Sigmoid colon (tissue), 7 donors: ENCODE data around the gene HMCN2. TPM values are rescaled to one million over a fixed set of nuclear protein-coding genes. Genes with fewer than 3 reads are reported as not detected.

Experiments used
- DNase-seq: peaks from one replicate; pipeline ENCODE4 v3.0.0-alpha.2; 2019
- H3K27ac ChIP-seq, 4 donors: fragments of 200-600 bp; sonication (generic); one replicate each; pipeline ENCODE4 v1.5.1; 2016 to 2019; ENCODE audit warnings: mild to moderate bottlenecking in 1 of 4
- H3K27me3 ChIP-seq, 3 donors: fragments of 200-600 bp; sonication (generic); one replicate each; pipeline ENCODE4 v1.5.1; 2019; ENCODE audit warnings: mild to moderate bottlenecking in 1 of 3
- H3K36me3 ChIP-seq, 4 donors: fragments of 200-600 bp; sonication (generic); one replicate each; pipeline ENCODE4 v1.5.1; 2016 to 2019
- H3K4me1 ChIP-seq, 4 donors: fragments of 200-600 bp; sonication (generic); one replicate each; pipeline ENCODE4 v1.5.1; 2017 to 2019
- H3K4me3 ChIP-seq, 4 donors: fragments of 200-600 bp; sonication (generic); one replicate each; pipeline ENCODE4 v1.5.1; 2017 to 2019; ENCODE audit warnings: mild to moderate bottlenecking in 2 of 4, moderate library complexity in 1 of 4
- H3K9me3 ChIP-seq, 4 donors: fragments of 200-600 bp in 3 of 4; sonication (generic) in 3 of 4; one replicate each; pipeline versions ENCODE4 v1.5.1 to v1.6.1; 2013 to 2019
- EP300 ChIP-seq, 4 donors: sonication (generic); formaldehyde crosslinking; IDR thresholded peaks; one replicate each; pipeline ENCODE4 v1.6.1; 2017; ENCODE audit warnings: antibody characterized with exemption in 4 of 4
- POLR2A ChIP-seq, 2 donors: fragments of 450-650 bp; IDR thresholded peaks; one replicate each; pipeline ENCODE4 v1.6.1; 2016; ENCODE audit warnings: antibody characterized with exemption in 2 of 2, mild to moderate bottlenecking in 2 of 2, moderate library complexity in 2 of 2
- POLR2AphosphoS5 ChIP-seq, 4 donors: sonication (generic); formaldehyde crosslinking; IDR thresholded peaks; one replicate each; pipeline ENCODE4 v1.6.1; 2017; ENCODE audit warnings: antibody characterized with exemption in 4 of 4
- WGBS, 2 donors: extraction: QIAGEN DNeasy Blood & Tissue Kit; methylation state at CpG; one replicate each; pipeline ENCODE4 v1.1.7; 2013; 5-methylcytosine and 5-hydroxymethylcytosine counted together
- intact Hi-C: fragments of 100-400 bp; cut with DNase I; formaldehyde crosslinking; loops from one replicate; pipeline ENCODE4 v1.15.1; 2023
- polyA plus RNA-seq, 3 donors: library from polyadenylated mRNA; stranded (reverse); fragments of 200-250 nt; gene quantifications; one replicate each; pipeline ENCODE4 v1.2.3, GENCODE V29; 2013
- total RNA-seq, 4 donors: library from RNA; depleted of rRNA; stranded (reverse); fragments of >200 nt; gene quantifications; one replicate each; pipeline ENCODE4 v1.1.0, GENCODE V29; 2016
- TF ChIP-seq, protein P1 (sequence below), 4 experiments: fragments of 450-650 bp in 3 of 4; fragments of 200-600 bp in 1 of 4; IDR thresholded peaks; one replicate each; pipeline ENCODE4 v1.5.1; 2016 to 2019; ENCODE audit warnings: antibody characterized with exemption in 4 of 4, mild to moderate bottlenecking in 3 of 4, moderate library complexity in 2 of 4
- donor health status: healthy with polysubstance abuse.
- donor health status: Bipolar disorder and iron deficiency.
- donor health status: healthy.

The HMCN2 gene
- total and polyA plus RNA-seq, 7 donors: 3.6 to 106 (median 13.2) TPM

GRCh38 chr9:130333041-130333711 is 67.6 kb downstream of the HMCN2 start:
- intact Hi-C loops: loop anchor here (5.0 to 10.0 kb wide), 3 partner anchors 71 to 448 kb away; no protein-coding TSS in a partner anchor
- H3K36me3 ChIP-seq: peaks cover 0 to 6% (median 2%) of the 10 kb centered on the region in 4 donors
- no peaks in the 10 kb centered on the region for H3K9me3 ChIP-seq
- no peak for TF ChIP-seq POLR2A (IDR thresholded peaks at IDR 0.05)
- peak in 3 of 4 donors; percentile 39 to 63 (median 45) for TF ChIP-seq POLR2AphosphoS5 (IDR thresholded peaks at IDR 0.05)
- TF ChIP-seq EP300 (IDR thresholded peaks at IDR 0.05): peak in 1 of 4 donors; percentile 38
- H3K27me3 ChIP-seq: no peaks in the 10 kb centered on the region
- 23 to 40% methylated on average over 19 of the region's 19 CpGs for WGBS, 2 donors
- H3K27ac ChIP-seq: peak overlapping the region; percentile 86 to 99 (median 92)
- peaks cover 0 to 88% (median 67%) of the 10 kb centered on the region in 4 donors for H3K4me1 ChIP-seq
- DNase-seq: peak; percentile 87
- H3K4me3 ChIP-seq: no peak overlapping the region

- intact Hi-C loops: loop anchor here (5.0 to 10.0 kb wide), 3 partner anchors 71 to 449 kb away; no protein-coding TSS in a partner anchor
- H3K9me3 ChIP-seq: no peaks in the 10 kb centered on the region
- DNase-seq: no peak
- peaks cover 0 to 11% (median 2%) of the 10 kb centered on the region in 4 donors for H3K36me3 ChIP-seq
- H3K27ac ChIP-seq: peak overlapping the region; percentile 86 to 99 (median 92)
- H3K27me3 ChIP-seq: no peaks in the 10 kb centered on the region
- no peak overlapping the region for H3K4me3 ChIP-seq
- TF ChIP-seq, protein P1, sequence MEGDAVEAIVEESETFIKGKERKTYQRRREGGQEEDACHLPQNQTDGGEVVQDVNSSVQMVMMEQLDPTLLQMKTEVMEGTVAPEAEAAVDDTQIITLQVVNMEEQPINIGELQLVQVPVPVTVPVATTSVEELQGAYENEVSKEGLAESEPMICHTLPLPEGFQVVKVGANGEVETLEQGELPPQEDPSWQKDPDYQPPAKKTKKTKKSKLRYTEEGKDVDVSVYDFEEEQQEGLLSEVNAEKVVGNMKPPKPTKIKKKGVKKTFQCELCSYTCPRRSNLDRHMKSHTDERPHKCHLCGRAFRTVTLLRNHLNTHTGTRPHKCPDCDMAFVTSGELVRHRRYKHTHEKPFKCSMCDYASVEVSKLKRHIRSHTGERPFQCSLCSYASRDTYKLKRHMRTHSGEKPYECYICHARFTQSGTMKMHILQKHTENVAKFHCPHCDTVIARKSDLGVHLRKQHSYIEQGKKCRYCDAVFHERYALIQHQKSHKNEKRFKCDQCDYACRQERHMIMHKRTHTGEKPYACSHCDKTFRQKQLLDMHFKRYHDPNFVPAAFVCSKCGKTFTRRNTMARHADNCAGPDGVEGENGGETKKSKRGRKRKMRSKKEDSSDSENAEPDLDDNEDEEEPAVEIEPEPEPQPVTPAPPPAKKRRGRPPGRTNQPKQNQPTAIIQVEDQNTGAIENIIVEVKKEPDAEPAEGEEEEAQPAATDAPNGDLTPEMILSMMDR (IDR thresholded peaks at IDR 0.05): no peak
- TF ChIP-seq POLR2A (IDR thresholded peaks at IDR 0.05) (no peak), POLR2AphosphoS5 (IDR thresholded peaks at IDR 0.05) (no peak), EP300 (IDR thresholded peaks at IDR 0.05) (no peak)
- WGBS, 2 donors: 50 to 80% methylated on average over 5 of the region's 5 CpGs
- peaks cover 0 to 83% (median 63%) of the 10 kb centered on the region in 4 donors for H3K4me1 ChIP-seq
Measured at GRCh38 chr9:130333712-130334062, 68.1 kb downstream of the HMCN2 start.

- DNase-seq: no peak
- no peaks in the 10 kb centered on the region for H3K27me3 ChIP-seq
- intact Hi-C loops: loop anchor here (5.0 to 10.0 kb wide), 3 partner anchors 73 to 450 kb away; no protein-coding TSS in a partner anchor
- no peaks in the 10 kb centered on the region for H3K9me3 ChIP-seq
- H3K27ac ChIP-seq: peak overlapping the region in 3 of 4 donors; percentile 92 to 99 (median 92)
- no peak overlapping the region for H3K4me3 ChIP-seq
- H3K4me1 ChIP-seq: peaks cover 0 to 71% (median 51%) of the 10 kb centered on the region in 4 donors
- peaks cover 0 to 15% (median 2%) of the 10 kb centered on the region in 4 donors for H3K36me3 ChIP-seq
- 76 to 90% methylated on average over 4 of the region's 4 CpGs for WGBS, 2 donors
- TF ChIP-seq, protein P1 (IDR thresholded peaks at IDR 0.05): no peak
- TF ChIP-seq POLR2A (IDR thresholded peaks at IDR 0.05) (no peak), POLR2AphosphoS5 (IDR thresholded peaks at IDR 0.05) (no peak), EP300 (IDR thresholded peaks at IDR 0.05) (no peak)
Measured at GRCh38 chr9:130334915-130335314, 69.4 kb downstream of the HMCN2 start.

DNA sequence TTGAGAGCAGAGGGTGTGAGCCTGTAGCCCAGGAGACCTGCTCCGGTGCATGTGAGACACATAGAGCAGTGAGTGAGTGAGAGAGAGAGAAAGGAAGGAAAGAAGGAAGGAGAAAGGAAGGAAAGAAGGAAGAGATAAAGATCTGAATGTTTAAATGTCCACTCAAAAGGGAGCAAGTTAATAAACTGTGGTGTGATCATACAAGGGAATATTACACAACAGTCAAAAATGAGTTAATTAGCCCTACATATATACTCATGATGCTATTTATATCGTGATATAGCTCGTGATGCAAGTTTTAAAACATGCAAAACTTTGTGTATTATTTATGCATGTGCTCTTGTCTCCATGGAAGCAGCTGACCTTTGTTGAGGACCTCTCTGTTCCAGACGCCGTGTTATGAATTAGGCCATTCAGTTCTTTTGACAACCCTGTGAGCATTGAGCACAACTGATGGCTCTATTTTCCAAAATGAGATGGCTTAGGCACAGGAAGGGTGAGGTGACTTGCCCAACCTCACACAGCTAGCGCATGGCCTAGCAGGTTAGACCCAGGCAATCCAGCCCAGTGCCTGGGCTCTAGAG is 70.6 kb downstream of the HMCN2 start:
- 69 to 76% methylated on average over 6 of the region's 6 CpGs for WGBS, 2 donors
- Histone ChIP-seq H3K36me3 (peaks cover 0 to 21% (median 2%) of the 10 kb centered on the region in 4 donors), H3K9me3 (no peaks in the 10 kb centered on the region), H3K27me3 (no peaks in the 10 kb centered on the region), H3K4me1 (peaks cover 0 to 60% (median 40%) of the 10 kb centered on the region in 4 donors), H3K4me3 (no peak overlapping the region), H3K27ac (peak overlapping the region in 3 of 4 donors; percentile 28 to 99 (median 92))
- TF ChIP-seq, protein P1 (IDR thresholded peaks at IDR 0.05): no peak
- TF ChIP-seq EP300 (IDR thresholded peaks at IDR 0.05): no peak
- no peak for TF ChIP-seq POLR2A (IDR thresholded peaks at IDR 0.05)
- TF ChIP-seq POLR2AphosphoS5 (IDR thresholded peaks at IDR 0.05): no peak
- no peak for DNase-seq
- intact Hi-C loops: loop anchor here (10.0 kb wide), 1 partner anchor 451 kb away; no protein-coding TSS in a partner anchor

GRCh38 chr9:130336885-130337284 is 71.3 kb downstream of the HMCN2 start:
- H3K36me3 ChIP-seq: peaks cover 0 to 21% (median 2%) of the 10 kb centered on the region in 4 donors
- TF ChIP-seq EP300 (IDR thresholded peaks at IDR 0.05) (no peak), POLR2AphosphoS5 (IDR thresholded peaks at IDR 0.05) (no peak), POLR2A (IDR thresholded peaks at IDR 0.05) (no peak)
- TF ChIP-seq, protein P1 (IDR thresholded peaks at IDR 0.05): no peak
- no peak overlapping the region for H3K4me3 ChIP-seq
- peak overlapping the region in 2 of 4 donors; percentile 20 to 99 for H3K27ac ChIP-seq
- peaks cover 0 to 56% (median 33%) of the 10 kb centered on the region in 4 donors for H3K4me1 ChIP-seq
- H3K27me3 ChIP-seq: no peaks in the 10 kb centered on the region
- intact Hi-C loops: loop anchor here (10.0 kb wide), 1 partner anchor 452 kb away; no protein-coding TSS in a partner anchor
- WGBS, 2 donors: 74 to 77% methylated on average over 9 of the region's 9 CpGs
- no peaks in the 10 kb centered on the region for H3K9me3 ChIP-seq
- no peak for DNase-seq
